Stimulated activated naive CD4-positive, alpha-beta T cell (primary cell): Measurements from ENCODE around the gene IGBP1.
"Not testable (repeated sequence)": the region's sequence is repeated elsewhere in the genome, so short reads cannot be mapped to it uniquely, and the experiment has no call there.

Experiments
- DNase-seq, 6 experiments: peaks; one replicate each; lab custom pipeline; 2025; lab: John Stamatoyannopoulos, UW

IGBP1 gene

GRCh38 chrX:70166601-70167590 lies 33.6 kb downstream of the IGBP1 start:
- DNase-seq, result no peak

- no peak for DNase-seq
These were observed 35.3 kb downstream of the IGBP1 start for GRCh38 chrX:70168238-70169188.

GRCh38 chrX:70169281-70169680 lies 36.0 kb downstream of the IGBP1 start:
- DNase-seq, result no peak

- DNase-seq, result no peak
These were observed 38.4 kb downstream of the IGBP1 start for GRCh38 chrX:70171624-70172023.

- no peak for DNase-seq
These were observed 39.0 kb downstream of the IGBP1 start for GRCh38 chrX:70172221-70172620.

GRCh38 chrX:70172964-70173363 lies 39.7 kb downstream of the IGBP1 start:
- no peak for DNase-seq

GRCh38 chrX:70174754-70175153 lies 41.5 kb downstream of the IGBP1 start:
- DNase-seq, result no peak

- no peak for DNase-seq
These were observed 42.1 kb downstream of the IGBP1 start for GRCh38 chrX:70175338-70175737.

GRCh38 chrX:70176938-70177533 lies 43.8 kb downstream of the IGBP1 start, which contains the start of gene DGAT2L6:
Gene DGAT2L6, plus strand, starts transcription at chrX:70177483. Its CDS starts 100 bp downstream, at chrX:70177583.
- DNase-seq, result no peak

- DNase-seq, result no peak
These were observed 49.8 kb downstream of the IGBP1 start for GRCh38 chrX:70183091-70183490.

- no peak for DNase-seq
These were observed 57.0 kb downstream of the IGBP1 start for GRCh38 chrX:70190225-70190624.

- peak; percentile 6 to 66 (median 22) for DNase-seq
These were observed 63.9 kb downstream of the IGBP1 start for GRCh38 chrX:70196961-70197720.

- DNase-seq, result no peak
These were observed 68.5 kb downstream of the IGBP1 start for GRCh38 chrX:70201732-70202131.

- no peak for DNase-seq
These were observed 75.2 kb downstream of the IGBP1 start for GRCh38 chrX:70208479-70208878.

GRCh38 chrX:70209570-70209969 lies 76.3 kb downstream of the IGBP1 start:
- DNase-seq, result not testable (repeated sequence)
